ENCODE data around the gene ELN.
"Not testable (repeated sequence)": the region's sequence is repeated elsewhere in the genome, so short reads cannot be mapped to it uniquely, and the experiment has no call there.

Gene ELN

GRCh38 chr7:74038194-74038961 is 10.4 kb downstream of the ELN start:
- Histone ChIP-seq H3K4me3 (ENCODE audit: low read length) (no peak overlapping the region), H3K36me3 (ENCODE audit: control insufficient read depth, low read depth, low read length) (no peaks in the 10 kb centered on the region), H3K9me3 (ENCODE audit: control insufficient read depth, low read depth, low read length) (no peaks in the 10 kb centered on the region), H3K27ac (ENCODE audit: low read length) (no peak overlapping the region), H3K4me1 (ENCODE audit: control insufficient read depth, low read depth, low read length) (peaks cover 13% of the 10 kb centered on the region), H3K27me3 (ENCODE audit: control insufficient read depth, insufficient read depth, low read length) (no peaks in the 10 kb centered on the region), H3K9ac (ENCODE audit: low read length) (no peak overlapping the region)

- Histone ChIP-seq H3K27ac (ENCODE audit: low read length) (no peak overlapping the region), H3K4me1 (ENCODE audit: control insufficient read depth, low read depth, low read length) (peaks cover 22% of the 10 kb centered on the region)
These were observed 11.4 kb downstream of the ELN start for GRCh38 chr7:74039337-74039736.

GRCh38 chr7:74040101-74040790 is 12.3 kb downstream of the ELN start:
- peaks cover 25% of the 10 kb centered on the region for H3K4me1 ChIP-seq (ENCODE audit: control insufficient read depth, low read depth, low read length)
- no peaks in the 10 kb centered on the region for H3K27me3 ChIP-seq (ENCODE audit: control insufficient read depth, insufficient read depth, low read length)
- no peaks in the 10 kb centered on the region for H3K36me3 ChIP-seq (ENCODE audit: control insufficient read depth, low read depth, low read length)
- no peaks in the 10 kb centered on the region for H3K9me3 ChIP-seq (ENCODE audit: control insufficient read depth, low read depth, low read length)
- no peak overlapping the region for H3K4me3 ChIP-seq (ENCODE audit: low read length)
- H3K27ac ChIP-seq (ENCODE audit: low read length), result no peak overlapping the region
- H3K9ac ChIP-seq (ENCODE audit: low read length), result no peak overlapping the region

More at GRCh38 chr7:74039337-74039736, 11.4 kb downstream of the ELN start:
- no peak overlapping the region for H3K4me3 ChIP-seq (ENCODE audit: low read length)
- no peak overlapping the region for H3K9ac ChIP-seq (ENCODE audit: low read length)
- no peaks in the 10 kb centered on the region for H3K27me3 ChIP-seq (ENCODE audit: control insufficient read depth, insufficient read depth, low read length)
- no peaks in the 10 kb centered on the region for H3K9me3 ChIP-seq (ENCODE audit: control insufficient read depth, low read depth, low read length)
- no peaks in the 10 kb centered on the region for H3K36me3 ChIP-seq (ENCODE audit: control insufficient read depth, low read depth, low read length)

GRCh38 chr7:74040791-74041520 is 13.0 kb downstream of the ELN start:
- no peaks in the 10 kb centered on the region for H3K9me3 ChIP-seq (ENCODE audit: control insufficient read depth, low read depth, low read length)
- no peaks in the 10 kb centered on the region for H3K36me3 ChIP-seq (ENCODE audit: control insufficient read depth, low read depth, low read length)
- H3K27ac ChIP-seq (ENCODE audit: low read length), result no peak overlapping the region
- H3K27me3 ChIP-seq (ENCODE audit: control insufficient read depth, insufficient read depth, low read length), result no peaks in the 10 kb centered on the region
- H3K4me1 ChIP-seq (ENCODE audit: control insufficient read depth, low read depth, low read length), result peaks cover 25% of the 10 kb centered on the region
- H3K4me3 ChIP-seq (ENCODE audit: low read length), result no peak overlapping the region
- no peak overlapping the region for H3K9ac ChIP-seq (ENCODE audit: low read length)

- Histone ChIP-seq H3K27ac (ENCODE audit: low read length) (peak overlapping the region; percentile 33), H3K4me3 (ENCODE audit: low read length) (peak overlapping the region; percentile 5), H3K36me3 (ENCODE audit: control insufficient read depth, low read depth, low read length) (no peaks in the 10 kb centered on the region), H3K9ac (ENCODE audit: low read length) (peak overlapping the region; percentile 14), H3K4me1 (ENCODE audit: control insufficient read depth, low read depth, low read length) (peaks cover 25% of the 10 kb centered on the region), H3K9me3 (ENCODE audit: control insufficient read depth, low read depth, low read length) (no peaks in the 10 kb centered on the region), H3K27me3 (ENCODE audit: control insufficient read depth, insufficient read depth, low read length) (no peaks in the 10 kb centered on the region)
These were observed 15.0 kb downstream of the ELN start for GRCh38 chr7:74042746-74043522.

GRCh38 chr7:74043523-74043951 is 15.6 kb downstream of the ELN start:
- Histone ChIP-seq H3K4me3 (ENCODE audit: low read length) (peak overlapping the region; percentile 5), H3K9me3 (ENCODE audit: control insufficient read depth, low read depth, low read length) (no peaks in the 10 kb centered on the region), H3K27me3 (ENCODE audit: control insufficient read depth, insufficient read depth, low read length) (no peaks in the 10 kb centered on the region), H3K9ac (ENCODE audit: low read length) (peak overlapping the region; percentile 14), H3K4me1 (ENCODE audit: control insufficient read depth, low read depth, low read length) (peaks cover 25% of the 10 kb centered on the region), H3K27ac (ENCODE audit: low read length) (peak overlapping the region; percentile 33), H3K36me3 (ENCODE audit: control insufficient read depth, low read depth, low read length) (no peaks in the 10 kb centered on the region)

GRCh38 chr7:74044366-74045350 is 16.7 kb downstream of the ELN start:
- Histone ChIP-seq H3K36me3 (ENCODE audit: control insufficient read depth, low read depth, low read length) (no peaks in the 10 kb centered on the region), H3K27me3 (ENCODE audit: control insufficient read depth, insufficient read depth, low read length) (no peaks in the 10 kb centered on the region), H3K27ac (ENCODE audit: low read length) (no peak overlapping the region), H3K9ac (ENCODE audit: low read length) (no peak overlapping the region), H3K4me3 (ENCODE audit: low read length) (no peak overlapping the region), H3K4me1 (ENCODE audit: control insufficient read depth, low read depth, low read length) (peaks cover 25% of the 10 kb centered on the region), H3K9me3 (ENCODE audit: control insufficient read depth, low read depth, low read length) (no peaks in the 10 kb centered on the region)

GRCh38 chr7:74046581-74046980 is 18.6 kb downstream of the ELN start:
- H3K27me3 ChIP-seq (ENCODE audit: control insufficient read depth, insufficient read depth, low read length); H3K36me3 ChIP-seq (ENCODE audit: control insufficient read depth, low read depth, low read length); H3K9me3 ChIP-seq (ENCODE audit: control insufficient read depth, low read depth, low read length); H3K27ac ChIP-seq (ENCODE audit: low read length); H3K9ac ChIP-seq (ENCODE audit: low read length); H3K4me3 ChIP-seq (ENCODE audit: low read length): not testable (repeated sequence)
- H3K4me1 ChIP-seq (ENCODE audit: control insufficient read depth, low read depth, low read length), result peaks cover 28% of the 10 kb centered on the region

- Histone ChIP-seq H3K27me3 (ENCODE audit: control insufficient read depth, insufficient read depth, low read length) (no peaks in the 10 kb centered on the region), H3K4me3 (ENCODE audit: low read length) (no peak overlapping the region), H3K9ac (ENCODE audit: low read length) (no peak overlapping the region), H3K27ac (ENCODE audit: low read length) (no peak overlapping the region), H3K9me3 (ENCODE audit: control insufficient read depth, low read depth, low read length) (no peaks in the 10 kb centered on the region), H3K4me1 (ENCODE audit: control insufficient read depth, low read depth, low read length) (peaks cover 25% of the 10 kb centered on the region), H3K36me3 (ENCODE audit: control insufficient read depth, low read depth, low read length) (no peaks in the 10 kb centered on the region)
These were observed 19.9 kb downstream of the ELN start for GRCh38 chr7:74047804-74048380.

- Histone ChIP-seq H3K9me3 (ENCODE audit: control insufficient read depth, low read depth, low read length) (no peaks in the 10 kb centered on the region), H3K27ac (ENCODE audit: low read length) (no peak overlapping the region), H3K9ac (ENCODE audit: low read length) (no peak overlapping the region), H3K36me3 (ENCODE audit: control insufficient read depth, low read depth, low read length) (no peaks in the 10 kb centered on the region), H3K27me3 (ENCODE audit: control insufficient read depth, insufficient read depth, low read length) (no peaks in the 10 kb centered on the region), H3K4me1 (ENCODE audit: control insufficient read depth, low read depth, low read length) (peaks cover 13% of the 10 kb centered on the region), H3K4me3 (ENCODE audit: low read length) (no peak overlapping the region)
These were observed 21.1 kb downstream of the ELN start for GRCh38 chr7:74048999-74049599.
